22Rv1 (cell line): ENCODE results near the gene FAM219A.
A peak's percentile ranks its signal among the peaks of the same experiment; 100 is the strongest.

Source experiments
- H3K27ac ChIP-seq: fragments of 450-650 bp; 2 replicates; pipeline ENCODE4 v1.5.1; 2017
- ZFX ChIP-seq: fragments of 450-650 bp; IDR thresholded peaks from 2 replicates; pipeline ENCODE4 v1.6.1; 2017; ENCODE audit warnings: antibody characterized with exemption, borderline replicate concordance
- TF ChIP-seq, protein P1 (sequence below): fragments of 450-650 bp; IDR thresholded peaks from 2 replicates; pipeline ENCODE4 v1.5.1; 2017; ENCODE audit warnings: mild to moderate bottlenecking

FAM219A gene

DNA sequence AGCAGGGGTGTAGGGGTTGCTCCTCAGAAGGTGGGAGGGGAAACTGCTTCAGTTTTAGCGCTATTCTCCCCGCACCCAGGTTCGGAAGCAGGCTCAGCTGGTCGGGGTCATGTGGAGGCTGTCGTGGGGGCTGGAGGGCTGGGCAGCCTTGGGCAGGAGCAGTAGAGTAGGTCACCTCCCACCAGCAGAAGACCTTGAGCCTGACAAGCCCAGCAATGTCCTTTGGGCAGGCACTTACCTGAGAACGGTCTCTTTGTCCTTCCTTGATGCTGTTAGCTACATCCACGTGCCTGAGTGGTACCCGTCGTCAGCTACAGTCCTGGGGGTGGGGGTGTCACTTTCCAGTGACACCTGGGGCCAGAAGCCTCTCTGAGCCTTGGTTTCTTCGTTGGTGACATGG, 44.1 kb upstream of the FAM219A start:
- no peak for TF ChIP-seq ZFX
- TF ChIP-seq, protein P1, sequence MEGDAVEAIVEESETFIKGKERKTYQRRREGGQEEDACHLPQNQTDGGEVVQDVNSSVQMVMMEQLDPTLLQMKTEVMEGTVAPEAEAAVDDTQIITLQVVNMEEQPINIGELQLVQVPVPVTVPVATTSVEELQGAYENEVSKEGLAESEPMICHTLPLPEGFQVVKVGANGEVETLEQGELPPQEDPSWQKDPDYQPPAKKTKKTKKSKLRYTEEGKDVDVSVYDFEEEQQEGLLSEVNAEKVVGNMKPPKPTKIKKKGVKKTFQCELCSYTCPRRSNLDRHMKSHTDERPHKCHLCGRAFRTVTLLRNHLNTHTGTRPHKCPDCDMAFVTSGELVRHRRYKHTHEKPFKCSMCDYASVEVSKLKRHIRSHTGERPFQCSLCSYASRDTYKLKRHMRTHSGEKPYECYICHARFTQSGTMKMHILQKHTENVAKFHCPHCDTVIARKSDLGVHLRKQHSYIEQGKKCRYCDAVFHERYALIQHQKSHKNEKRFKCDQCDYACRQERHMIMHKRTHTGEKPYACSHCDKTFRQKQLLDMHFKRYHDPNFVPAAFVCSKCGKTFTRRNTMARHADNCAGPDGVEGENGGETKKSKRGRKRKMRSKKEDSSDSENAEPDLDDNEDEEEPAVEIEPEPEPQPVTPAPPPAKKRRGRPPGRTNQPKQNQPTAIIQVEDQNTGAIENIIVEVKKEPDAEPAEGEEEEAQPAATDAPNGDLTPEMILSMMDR = no peak
- H3K27ac ChIP-seq = no peak overlapping the region

DNA sequence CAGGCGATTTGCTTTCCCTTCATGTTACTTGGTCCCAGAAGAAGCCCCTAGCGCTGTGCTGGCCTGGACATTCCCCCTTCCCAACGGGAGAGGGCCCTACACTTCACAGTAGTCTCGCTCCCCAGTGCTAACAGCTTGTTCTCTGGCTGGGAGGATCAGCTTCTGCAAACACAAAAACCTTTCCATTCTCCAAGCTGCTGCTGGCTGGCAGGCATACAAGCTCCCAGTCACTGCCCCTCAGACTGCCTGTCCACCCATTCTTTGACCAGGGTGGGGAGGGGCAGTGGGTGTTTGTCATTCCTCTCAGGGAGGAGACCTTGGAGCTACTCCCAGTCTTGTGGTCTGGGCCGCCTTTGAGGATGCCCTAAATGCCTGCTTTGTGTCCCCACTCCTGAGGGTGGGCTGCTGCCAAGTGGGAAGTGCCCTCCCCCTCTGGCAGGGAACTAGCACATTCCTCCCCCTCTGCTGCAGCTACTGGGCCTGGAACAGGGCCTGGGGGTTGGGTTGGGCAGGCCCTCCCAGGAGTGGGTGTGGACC, 43.6 kb upstream of the FAM219A start:
- H3K27ac ChIP-seq = no peak overlapping the region
- TF ChIP-seq, protein P1 = no peak
- TF ChIP-seq ZFX = no peak

DNA sequence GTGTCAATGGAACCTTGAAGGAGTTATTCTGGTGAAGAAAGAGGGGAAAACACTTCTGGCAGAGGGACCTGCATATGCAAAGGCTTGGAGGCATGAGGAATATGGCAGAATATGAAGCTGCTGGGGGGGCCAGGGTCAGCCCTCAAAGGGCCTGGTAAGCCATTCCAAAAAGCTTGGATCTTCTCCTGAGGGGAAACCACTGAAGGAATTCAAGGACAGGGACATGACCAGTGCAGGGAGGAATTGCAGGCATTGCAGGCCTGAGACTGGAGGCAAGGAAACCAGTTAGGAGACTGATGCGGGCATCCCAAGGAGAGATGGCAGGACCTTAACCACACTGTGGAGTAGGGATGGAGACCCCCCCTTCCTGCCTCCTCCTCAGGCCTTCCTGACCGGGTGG, 43.0 kb upstream of the FAM219A start:
- TF ChIP-seq, protein P1 = no peak
- H3K27ac ChIP-seq = no peak overlapping the region

DNA sequence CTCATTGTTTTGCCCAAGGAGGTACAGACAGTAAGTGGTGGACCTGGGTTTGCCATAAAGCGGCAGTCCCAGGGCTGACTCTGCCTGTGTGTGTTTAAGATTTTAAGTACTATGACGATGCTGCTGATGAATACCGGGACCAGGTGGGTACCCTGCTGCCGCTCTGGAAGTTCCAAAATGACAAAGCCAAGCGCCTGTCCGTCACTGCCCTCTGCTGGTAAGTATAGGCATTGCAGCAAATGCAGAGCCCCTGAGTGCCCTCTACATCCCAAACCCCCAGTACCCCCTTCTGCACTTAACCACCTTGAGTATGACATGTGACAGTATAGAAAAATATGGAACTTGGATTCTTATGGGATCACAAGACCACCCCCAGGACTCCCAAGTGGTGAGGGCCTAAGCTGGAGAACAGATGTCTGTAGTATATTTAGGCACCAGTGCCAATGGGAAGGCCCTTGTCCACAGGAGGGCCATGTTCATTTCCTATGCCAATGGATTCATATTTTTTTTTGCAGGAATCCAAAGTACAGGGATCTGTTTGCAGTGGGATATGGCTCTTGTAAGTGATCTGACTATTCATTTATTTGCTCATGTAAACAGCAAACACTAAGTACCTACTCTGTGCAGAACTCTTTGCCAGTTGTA, 42.4 kb upstream of the FAM219A start:
- no peak overlapping the region for H3K27ac ChIP-seq
- no peak for TF ChIP-seq ZFX
- TF ChIP-seq, protein P1 = peak; percentile 100

DNA sequence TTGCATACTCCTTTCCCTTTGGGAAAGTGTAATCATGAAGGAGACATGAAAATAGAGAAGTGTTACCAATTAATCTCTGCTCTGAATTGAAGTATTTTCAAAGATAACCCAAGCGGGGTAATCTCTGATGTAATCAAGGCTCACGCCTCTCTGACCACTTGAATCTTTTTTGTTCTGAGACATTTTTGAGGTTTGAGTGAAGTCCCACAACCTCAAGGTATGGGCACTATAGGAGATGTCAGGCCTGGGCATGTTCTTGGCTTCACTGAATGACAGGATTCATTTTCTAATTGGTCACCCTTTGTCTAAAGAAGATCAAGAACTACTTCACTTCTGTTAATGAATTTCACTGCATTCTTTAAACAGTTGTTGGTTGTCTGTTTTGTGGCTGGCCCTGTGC, 40.7 kb upstream of the FAM219A start:
- TF ChIP-seq, protein P1 = no peak
- no peak for TF ChIP-seq ZFX
- no peak overlapping the region for H3K27ac ChIP-seq

DNA sequence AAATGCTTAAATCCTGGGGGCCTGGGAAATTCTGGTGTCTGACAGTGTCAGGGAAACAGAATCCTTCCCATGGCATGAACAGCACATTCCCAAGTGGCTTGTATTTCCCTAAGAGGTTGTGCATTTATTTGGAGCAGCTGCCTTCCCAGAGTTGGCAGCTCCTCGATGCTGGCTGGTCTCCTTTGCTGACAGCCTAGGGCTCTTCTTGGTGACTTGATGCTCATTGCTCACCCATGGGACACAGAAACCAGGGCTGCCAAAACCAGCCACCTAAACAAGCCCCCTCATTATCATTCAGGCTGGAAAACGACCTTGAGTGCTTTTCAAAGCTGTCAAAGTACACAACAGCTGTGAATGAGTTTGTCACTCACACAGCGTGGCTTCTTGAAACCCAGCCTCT, 40.2 kb upstream of the FAM219A start:
- no peak overlapping the region for H3K27ac ChIP-seq
- TF ChIP-seq, protein P1 = no peak
- no peak for TF ChIP-seq ZFX

DNA sequence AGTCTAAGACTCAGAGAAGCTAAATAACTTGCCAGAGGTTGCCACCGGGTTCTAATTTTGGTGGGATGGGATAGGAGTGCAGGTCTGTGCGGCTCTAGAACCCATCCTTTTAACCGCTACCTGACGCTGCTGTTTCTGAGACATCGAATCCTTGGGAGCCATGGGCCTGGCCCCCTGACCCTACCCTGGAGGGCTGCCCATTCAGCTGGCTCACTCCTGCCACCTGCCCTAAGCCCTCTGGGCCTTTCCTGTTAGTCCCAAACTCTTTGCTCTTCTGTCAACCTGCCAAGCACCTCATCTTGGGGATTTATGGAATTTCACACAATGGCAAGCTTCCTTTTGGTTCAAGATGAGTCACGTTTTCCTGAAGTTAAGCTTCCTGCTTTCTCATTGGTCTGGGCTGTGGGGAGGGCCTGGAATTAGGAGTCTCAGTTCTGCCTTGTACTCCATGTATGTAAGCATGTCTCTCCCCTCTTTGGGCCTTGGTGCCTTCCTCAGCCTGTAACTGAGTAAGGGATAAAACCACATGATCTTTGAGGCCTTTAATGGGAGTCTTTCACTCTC, 37.9 kb upstream of the FAM219A start:
- TF ChIP-seq, protein P1 = no peak
- H3K27ac ChIP-seq = no peak overlapping the region
